H1 (cell line): ENCODE data around the gene FHIT. TPM values are rescaled to one million over a fixed set of nuclear protein-coding genes. Genes with fewer than 3 reads are reported as not detected.

ENCODE experiments used
- ATF2 ChIP-seq: IDR thresholded peaks from 2 replicates; pipeline ENCODE4 v1.6.1; 2012; ENCODE audit warnings: low read length, inconsistent platforms
- CEBPB ChIP-seq: IDR thresholded peaks from 2 replicates; pipeline ENCODE4 v1.6.1; 2012; ENCODE audit warnings: low read depth, low read length
- CHD7 ChIP-seq: fragments of 300-600 bp; sonication (generic); IDR thresholded peaks from 2 replicates; pipeline ENCODE4 v1.7.1; 2012; ENCODE audit warnings: low read length, moderate library complexity, mild to moderate bottlenecking, inconsistent platforms; ENCODE audit not compliant: insufficient replicate concordance
- FOSL1 ChIP-seq: IDR thresholded peaks from 2 replicates; pipeline ENCODE4 v1.6.1; 2011; ENCODE audit warnings: mild to moderate bottlenecking, low read depth, low read length, moderate library complexity; ENCODE audit not compliant: insufficient read depth
- KDM5A ChIP-seq: fragments of 200-600 bp; IDR thresholded peaks from 2 replicates; pipeline ENCODE4 v1.7.1; 2012; ENCODE audit warnings: mild to moderate bottlenecking, low read length, inconsistent platforms, mixed read lengths
- POLR2A ChIP-seq, 2 experiments: IDR thresholded peaks; 1 replicate in 1 of 2; 2 replicates in 1 of 2; pipeline ENCODE4 v1.6.1; 2011; ENCODE audit warnings: low read depth in 2 of 2, low read length in 2 of 2, mild to moderate bottlenecking in 2 of 2; ENCODE audit errors: control extremely low read depth in 1 of 2
- RNF2 ChIP-seq: fragments of 200-900, 300-1000 bp; sonication (generic); IDR thresholded peaks from 2 replicates; pipeline ENCODE4 v1.7.1; 2016; ENCODE audit warnings: borderline replicate concordance, low read depth, mild to moderate bottlenecking, antibody characterized with exemption, low read length; ENCODE audit not compliant: poor library complexity, severe bottlenecking; ENCODE audit errors: missing control alignments
- RXRA ChIP-seq: IDR thresholded peaks from 2 replicates; pipeline ENCODE4 v1.6.1; 2011; ENCODE audit warnings: low read depth, mild to moderate bottlenecking, low read length, moderate library complexity; ENCODE audit not compliant: insufficient read depth
- SUZ12 ChIP-seq: fragments of 200-600 bp; sonication (generic); IDR thresholded peaks from 2 replicates; pipeline ENCODE4 v1.6.1; 2012; ENCODE audit warnings: mild to moderate bottlenecking, inconsistent platforms, low read length, moderate library complexity, mixed read lengths
- ZNF274 ChIP-seq: IDR thresholded peaks from 2 replicates; pipeline ENCODE4 v1.7.0; 2012; ENCODE audit warnings: low read length, borderline replicate concordance; ENCODE audit errors: extremely low read depth
- polyA plus RNA-seq, 7 experiments: library from polyadenylated mRNA; depleted of rRNA in 3 of 7; stranded (reverse) in 5 of 7; unstranded in 2 of 7; fragments of >200 nt in 5 of 7; fragments of 200-250 nt in 2 of 7; gene quantifications; 1 replicate in 5 of 7; 2 replicates in 1 of 7; 4 replicates in 1 of 7; pipeline versions ENCODE4 v1.2.1 to v1.2.3, GENCODE V29; 2011 to 2013; ENCODE audit warnings: missing spikeins in 2 of 7, mixed read lengths in 2 of 7
- total RNA-seq: library from RNA; stranded (reverse); fragmentation: NEBNext Ultra II Directional; extraction: Animal tissue kit (Norgen Biotek cat#: 25700); gene quantifications from 2 replicates; pipeline ENCODE4 v1.2.1, GENCODE V29; 2021

The FHIT gene
- total and polyA plus RNA-seq, 2 of the 8 experiments (the other 6 are each of a cell fraction or from before 2014, with no cell fraction given) = 1.2 to 3.2 TPM

GRCh38 chr3:59843821-59844220 is 1407.4 kb downstream of the FHIT start (continued):
- TF ChIP-seq CHD7 = no peak
- no peak for TF ChIP-seq FOSL1
- no peak for TF ChIP-seq SUZ12
- TF ChIP-seq ZNF274 = no peak
- no peak for TF ChIP-seq RNF2
- TF ChIP-seq CEBPB = no peak
- no peak for TF ChIP-seq ATF2
- TF ChIP-seq POLR2A (IDR thresholded peaks at IDR 0.05; ENCODE audit: control extremely low read depth in 1 of 2, low read depth in 2 of 2, low read length in 2 of 2) = no peak
- no peak for TF ChIP-seq RXRA
- TF ChIP-seq KDM5A = no peak
